SU-DHL-6 (cell line): ENCODE measurements around the gene MYH6.

Experiments used
- EZH2phosphoT487 ChIP-seq: fragments of 200-600 bp; sonication (generic), shearing (Covaris generic); conservative IDR thresholded peaks from 2 replicates; pipeline ENCODE4 v1.6.1; 2018; ENCODE audit warnings: mild to moderate bottlenecking, antibody characterized with exemption, low read length, moderate library complexity, mixed read lengths
- TF ChIP-seq, protein P1 (sequence below): fragments of 200-600 bp; sonication (generic); IDR thresholded peaks from one replicate; pipeline ENCODE4 v1.5.1; 2017; ENCODE audit warnings: antibody characterized with exemption, mild to moderate bottlenecking, low read length, moderate library complexity; ENCODE audit not compliant: insufficient read depth, poor library complexity, severe bottlenecking

- TF ChIP-seq, protein P1, sequence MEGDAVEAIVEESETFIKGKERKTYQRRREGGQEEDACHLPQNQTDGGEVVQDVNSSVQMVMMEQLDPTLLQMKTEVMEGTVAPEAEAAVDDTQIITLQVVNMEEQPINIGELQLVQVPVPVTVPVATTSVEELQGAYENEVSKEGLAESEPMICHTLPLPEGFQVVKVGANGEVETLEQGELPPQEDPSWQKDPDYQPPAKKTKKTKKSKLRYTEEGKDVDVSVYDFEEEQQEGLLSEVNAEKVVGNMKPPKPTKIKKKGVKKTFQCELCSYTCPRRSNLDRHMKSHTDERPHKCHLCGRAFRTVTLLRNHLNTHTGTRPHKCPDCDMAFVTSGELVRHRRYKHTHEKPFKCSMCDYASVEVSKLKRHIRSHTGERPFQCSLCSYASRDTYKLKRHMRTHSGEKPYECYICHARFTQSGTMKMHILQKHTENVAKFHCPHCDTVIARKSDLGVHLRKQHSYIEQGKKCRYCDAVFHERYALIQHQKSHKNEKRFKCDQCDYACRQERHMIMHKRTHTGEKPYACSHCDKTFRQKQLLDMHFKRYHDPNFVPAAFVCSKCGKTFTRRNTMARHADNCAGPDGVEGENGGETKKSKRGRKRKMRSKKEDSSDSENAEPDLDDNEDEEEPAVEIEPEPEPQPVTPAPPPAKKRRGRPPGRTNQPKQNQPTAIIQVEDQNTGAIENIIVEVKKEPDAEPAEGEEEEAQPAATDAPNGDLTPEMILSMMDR, result no peak
- no peak for TF ChIP-seq EZH2phosphoT487
Measured at GRCh38 chr14:23444314-23444713, 36.2 kb upstream of the MYH6 start.
